Activated CD4-positive, CD25-positive, alpha-beta regulatory T cell treated with anti-CD3 and anti-CD28 coated beads, Interleukin-2, amount 50 U/mL, for 16 hours (primary cell): ENCODE measurements around the gene CYP4A22.
"Not testable (repeated sequence)": the region's sequence is repeated elsewhere in the genome, so short reads cannot be mapped to it uniquely, and the experiment has no call there.

ENCODE experiments used
- DNase-seq: peaks from one replicate; pipeline ENCODE4 v3.0.0-alpha.2; 2020; ENCODE audit warnings: low read depth, low spot score

CYP4A22 gene, protein sequence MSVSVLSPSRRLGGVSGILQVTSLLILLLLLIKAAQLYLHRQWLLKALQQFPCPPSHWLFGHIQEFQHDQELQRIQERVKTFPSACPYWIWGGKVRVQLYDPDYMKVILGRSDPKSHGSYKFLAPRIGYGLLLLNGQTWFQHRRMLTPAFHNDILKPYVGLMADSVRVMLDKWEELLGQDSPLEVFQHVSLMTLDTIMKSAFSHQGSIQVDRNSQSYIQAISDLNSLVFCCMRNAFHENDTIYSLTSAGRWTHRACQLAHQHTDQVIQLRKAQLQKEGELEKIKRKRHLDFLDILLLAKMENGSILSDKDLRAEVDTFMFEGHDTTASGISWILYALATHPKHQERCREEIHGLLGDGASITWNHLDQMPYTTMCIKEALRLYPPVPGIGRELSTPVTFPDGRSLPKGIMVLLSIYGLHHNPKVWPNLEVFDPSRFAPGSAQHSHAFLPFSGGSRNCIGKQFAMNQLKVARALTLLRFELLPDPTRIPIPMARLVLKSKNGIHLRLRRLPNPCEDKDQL

GRCh38 chr1:47137198-47137597, at the start of gene CYP4A22:
TSS of gene CYP4A22 (plus strand) at chr1:47137441. CDS start at chr1:47137486, 45 bp downstream.
- DNase-seq = no peak

DNA sequence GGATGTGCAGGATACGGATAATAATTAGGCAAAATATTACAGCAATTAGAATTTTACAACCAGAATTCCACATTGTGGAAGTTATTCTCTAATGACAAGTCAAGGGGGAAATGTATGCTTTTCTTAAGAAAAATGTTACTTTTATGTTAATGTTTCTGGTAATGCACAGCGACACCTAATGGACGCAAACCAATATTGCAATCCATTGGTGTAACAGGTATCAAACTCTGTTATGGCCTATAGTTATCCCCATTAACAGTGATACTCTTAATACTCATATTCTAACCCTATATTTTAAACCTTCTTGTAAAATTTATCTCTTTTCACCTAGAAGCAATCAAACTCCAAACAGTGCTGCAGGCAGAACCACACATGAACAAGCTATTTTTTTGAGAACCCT, 47.9 kb upstream of the CYP4A22 start:
- not testable (repeated sequence) for DNase-seq

DNA sequence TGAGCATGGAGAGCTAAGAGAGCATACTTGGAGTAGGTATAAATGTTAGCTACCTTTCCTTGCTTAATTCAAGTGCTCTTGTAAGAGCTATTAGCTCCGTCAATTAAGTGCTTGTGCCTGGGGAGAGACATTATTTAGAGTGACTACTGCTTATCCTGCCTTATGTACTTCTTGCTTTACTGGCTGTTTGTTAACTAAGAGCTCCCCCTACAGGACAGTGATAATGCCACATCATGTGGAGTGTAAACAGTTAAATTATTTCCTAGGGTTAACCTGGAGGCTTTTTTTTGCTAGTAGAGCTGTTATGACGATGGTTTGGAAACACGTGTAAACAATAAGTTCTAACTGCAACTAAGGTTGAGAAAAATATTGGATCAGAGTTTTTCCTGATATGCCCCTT, 45.8 kb upstream of the CYP4A22 start:
- not testable (repeated sequence) for DNase-seq

DNA sequence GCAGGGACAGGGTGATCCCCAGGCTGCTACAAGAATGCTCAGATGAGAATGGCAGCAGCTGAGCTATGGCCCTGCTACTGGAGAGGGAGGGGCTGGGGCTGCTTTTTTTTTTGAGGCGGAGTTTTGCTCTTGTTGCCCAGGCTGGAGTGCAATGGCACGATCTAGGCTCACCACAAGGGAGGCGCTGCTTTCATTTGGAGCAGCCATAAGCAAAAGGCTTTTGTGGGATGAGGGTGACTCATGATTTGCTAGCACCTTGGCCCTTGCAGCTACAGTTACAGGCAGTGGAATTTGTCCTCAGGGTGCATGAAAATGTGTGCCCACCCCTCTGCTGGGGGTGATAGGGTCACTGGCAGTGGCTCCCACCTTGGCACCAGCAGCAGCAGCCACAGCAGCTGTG, 32.4 kb upstream of the CYP4A22 start:
- no peak for DNase-seq

DNA sequence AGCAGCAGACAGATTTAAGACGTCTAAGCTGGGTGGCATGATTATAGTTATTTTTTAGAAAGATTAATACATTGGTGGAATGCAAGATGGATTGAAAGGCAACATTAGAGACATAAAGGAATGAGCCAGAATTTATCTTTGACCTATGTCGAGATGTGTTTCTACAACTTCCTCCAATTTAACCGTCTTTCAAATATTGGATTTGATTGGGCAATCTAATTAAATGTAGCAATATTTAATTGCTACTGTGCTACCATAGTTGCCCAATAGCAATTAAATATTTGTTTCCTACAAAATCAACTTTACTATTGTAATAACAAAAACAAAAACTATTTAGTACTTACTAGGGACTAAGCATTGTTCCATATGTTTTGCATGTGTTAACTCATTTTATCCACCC, 30.4 kb upstream of the CYP4A22 start:
- DNase-seq = no peak

DNA sequence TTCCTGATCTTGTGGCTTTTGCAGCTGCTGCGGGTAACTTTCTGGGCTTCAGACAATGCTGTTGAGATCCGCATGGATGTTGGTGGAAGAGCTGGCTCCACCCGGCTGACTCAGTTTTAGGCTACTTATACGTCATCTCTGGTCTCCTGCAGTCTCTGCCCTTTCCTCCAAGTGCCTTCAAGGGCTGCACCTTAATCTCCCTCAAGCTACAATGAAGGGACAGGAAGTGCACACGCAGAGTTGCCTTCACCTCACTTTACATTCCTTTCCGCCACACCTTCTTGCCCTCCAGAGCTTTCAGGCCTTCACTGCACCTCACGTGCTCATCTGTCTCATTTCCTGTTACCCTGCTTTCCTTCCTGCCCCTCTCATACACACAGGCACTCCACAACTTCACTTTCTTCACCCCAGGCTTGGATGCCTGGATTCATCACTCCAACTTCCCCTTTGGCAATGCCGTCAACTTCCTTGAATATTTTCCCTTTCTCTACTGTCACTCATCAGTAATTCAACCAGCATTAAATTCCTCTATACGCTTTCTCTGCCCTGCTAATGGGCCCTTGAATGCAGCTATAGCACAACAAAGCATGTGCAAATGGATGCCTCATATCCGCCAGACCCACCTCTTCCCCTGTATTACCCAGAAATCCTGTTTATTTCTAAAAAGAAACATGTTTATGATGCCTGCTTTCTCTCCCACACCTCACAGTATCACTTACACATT, 29.2 kb upstream of the CYP4A22 start:
- not testable (repeated sequence) for DNase-seq

- DNase-seq = not testable (repeated sequence)
These were observed 27.8 kb upstream of the CYP4A22 start for GRCh38 chr1:47109482-47109881.

- no peak for DNase-seq
These were observed 24.1 kb upstream of the CYP4A22 start for GRCh38 chr1:47113178-47113577.

DNA sequence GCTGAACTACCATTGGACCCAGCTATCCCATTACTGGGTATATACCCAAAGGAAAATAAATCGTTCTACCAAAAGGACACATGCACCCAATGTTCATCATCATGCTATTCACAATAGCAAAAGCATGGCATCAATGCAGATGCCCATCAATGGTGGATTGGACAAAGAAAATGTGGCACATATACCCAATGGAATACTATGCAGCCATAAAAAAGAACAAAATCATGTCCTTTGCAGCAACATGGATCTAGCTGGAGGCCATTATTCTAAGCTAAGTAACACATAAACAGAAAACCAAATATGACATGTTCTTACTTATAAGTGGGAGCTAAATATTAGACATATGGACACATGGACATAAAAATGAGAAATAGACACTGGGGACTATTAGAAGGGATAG, 16.2 kb upstream of the CYP4A22 start:
- DNase-seq = not testable (repeated sequence)

- not testable (repeated sequence) for DNase-seq
These were observed 12.4 kb upstream of the CYP4A22 start for GRCh38 chr1:47124834-47125233.

DNA sequence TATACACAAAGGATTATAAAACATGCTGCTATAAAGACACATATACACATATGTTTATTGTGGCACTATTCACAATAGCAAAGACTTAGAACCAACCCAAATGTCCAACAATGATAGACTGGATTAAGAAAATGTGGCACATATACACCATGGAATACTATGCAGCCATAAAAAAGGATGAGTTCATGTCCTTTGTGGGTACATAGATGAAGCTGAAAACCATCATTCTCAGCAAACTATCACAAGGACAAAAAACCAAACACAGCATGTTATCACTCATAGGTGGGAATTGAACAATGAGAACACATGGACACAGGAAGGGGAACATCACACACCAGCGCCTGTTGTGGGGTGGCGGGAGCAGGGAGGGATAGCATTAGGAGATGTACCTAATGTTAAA, 10.2 kb upstream of the CYP4A22 start:
- not testable (repeated sequence) for DNase-seq

DNA sequence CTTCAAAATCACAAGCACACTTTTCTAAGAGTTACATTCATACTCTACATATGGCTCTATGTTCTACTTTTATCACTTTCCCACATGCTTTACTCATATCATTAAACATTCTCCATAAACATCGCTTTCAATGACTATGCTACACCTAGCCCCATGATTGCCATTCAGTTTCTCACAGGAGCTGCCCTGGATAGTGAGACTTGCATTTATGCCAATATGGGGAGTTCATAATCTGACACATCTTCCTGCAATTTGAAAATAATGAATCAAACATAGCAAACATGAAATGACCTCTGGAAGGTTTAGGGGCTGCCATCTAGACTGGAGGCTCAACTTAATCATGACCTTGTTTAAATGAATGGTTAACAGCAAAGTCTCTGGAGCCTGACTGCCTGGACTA, 9.0 kb upstream of the CYP4A22 start:
- no peak for DNase-seq

DNA sequence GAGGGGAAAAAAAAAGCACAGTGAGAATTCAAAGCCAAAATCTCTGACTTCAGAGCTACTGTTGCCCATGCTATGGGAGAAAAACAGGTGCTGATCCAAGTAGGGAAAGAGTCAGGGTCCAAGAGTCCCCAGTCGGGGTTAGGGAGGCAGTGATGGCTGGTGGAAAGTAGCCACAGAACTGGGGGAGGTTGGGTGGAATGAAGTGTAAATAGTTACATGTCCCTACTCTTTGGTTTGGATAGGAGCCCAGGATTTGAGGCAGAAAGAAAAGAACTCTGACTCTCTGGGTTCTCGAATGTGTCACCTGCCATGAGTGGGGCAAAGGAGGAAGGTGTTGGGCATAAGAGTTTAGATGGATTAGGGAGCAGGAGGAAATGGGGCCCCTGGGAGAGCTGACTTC, 8.4 kb upstream of the CYP4A22 start:
- not testable (repeated sequence) for DNase-seq

DNA sequence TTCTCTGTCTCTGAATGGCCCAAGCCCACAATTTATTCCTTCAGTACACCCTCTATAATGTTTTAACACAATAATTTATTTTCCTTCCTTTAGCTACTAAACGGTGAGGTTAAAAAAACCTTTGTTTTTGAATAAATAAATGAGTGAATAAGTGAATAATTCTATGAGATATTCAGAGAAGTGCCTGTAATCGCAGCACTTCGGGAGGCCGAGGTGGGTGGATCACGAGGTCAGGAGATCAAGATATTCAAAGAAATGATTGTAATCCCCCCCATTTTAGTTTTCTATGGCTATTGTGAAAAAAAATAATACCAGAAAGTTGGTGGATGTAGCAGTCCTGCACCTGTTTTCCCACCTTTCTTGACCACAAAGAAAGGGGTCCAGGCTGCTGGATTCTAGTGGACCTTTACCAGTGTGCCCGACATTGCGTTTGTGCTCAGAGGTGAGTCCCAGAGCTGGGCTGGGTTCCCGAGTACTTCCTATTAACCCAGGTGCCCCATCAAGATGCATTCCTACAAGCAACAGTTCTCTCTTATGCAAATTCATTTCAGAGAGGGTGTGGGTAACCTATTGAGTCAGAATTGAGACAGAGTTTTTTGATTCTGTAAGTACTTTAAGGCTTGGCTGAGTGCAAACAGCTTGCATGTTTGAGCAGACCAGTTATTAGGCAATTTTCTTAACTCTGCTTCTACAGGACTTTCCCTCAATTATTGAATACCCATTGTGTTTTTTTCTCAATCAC, 7.6 kb upstream of the CYP4A22 start:
- DNase-seq = not testable (repeated sequence)

- not testable (repeated sequence) for DNase-seq
These were observed 4.6 kb upstream of the CYP4A22 start for GRCh38 chr1:47132665-47133064.

- no peak for DNase-seq
These were observed 829 bp downstream of the CYP4A22 start for GRCh38 chr1:47137925-47138615.

DNA sequence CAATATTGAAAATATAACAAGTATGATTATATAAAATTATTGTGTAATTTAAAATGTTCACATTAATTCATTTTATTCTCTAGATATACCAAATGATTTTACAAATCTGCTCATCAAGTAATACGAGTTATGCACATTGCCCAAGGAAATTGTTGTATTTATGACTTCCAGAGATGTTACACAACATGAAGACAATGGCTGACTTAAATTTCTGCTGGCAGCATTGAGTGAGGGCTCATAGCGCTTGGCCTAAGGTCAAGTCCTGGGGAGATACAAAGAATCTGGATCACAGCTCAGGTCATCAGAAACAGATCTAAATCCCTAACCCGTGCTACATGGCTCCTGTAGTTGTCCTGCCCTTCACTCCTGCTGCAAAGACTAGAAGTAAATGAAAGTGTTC, 3.1 kb downstream of the CYP4A22 start:
- not testable (repeated sequence) for DNase-seq

DNA sequence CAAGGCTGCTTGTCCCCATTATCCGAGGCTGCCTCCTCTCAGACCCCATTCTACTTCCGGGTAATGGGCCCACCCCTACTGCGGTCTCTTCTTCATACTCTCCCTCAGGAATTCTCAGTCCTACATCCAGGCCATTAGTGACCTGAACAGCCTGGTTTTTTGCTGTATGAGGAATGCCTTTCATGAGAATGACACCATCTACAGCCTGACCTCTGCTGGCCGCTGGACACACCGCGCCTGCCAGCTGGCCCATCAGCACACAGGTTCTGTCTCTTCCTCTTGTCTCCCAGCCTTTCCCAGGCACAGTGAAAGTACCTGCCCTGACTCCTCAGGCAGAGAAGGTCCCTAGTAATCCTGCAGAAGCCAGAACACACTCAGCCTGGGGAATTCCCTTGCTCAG, 6.4 kb downstream of the CYP4A22 start:
- DNase-seq = not testable (repeated sequence)

DNA sequence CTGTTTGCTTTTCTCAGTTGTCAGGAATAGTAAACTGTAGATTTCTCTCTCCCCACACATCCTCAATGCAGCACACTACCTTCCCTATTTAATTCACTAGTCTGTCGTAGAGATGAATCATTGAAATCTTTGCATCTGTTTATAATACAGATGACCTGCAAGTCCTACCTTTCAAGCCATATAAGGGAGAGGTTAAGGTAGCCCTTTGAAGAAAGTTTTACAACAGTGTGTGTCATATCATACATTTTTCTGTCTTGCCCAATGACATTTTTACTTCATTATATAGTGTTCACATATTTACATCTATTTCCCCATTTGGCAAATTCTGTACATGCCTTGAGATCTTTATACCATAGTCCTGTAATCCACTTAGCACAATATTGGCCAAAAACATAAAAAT, 9.3 kb downstream of the CYP4A22 start:
- not testable (repeated sequence) for DNase-seq

- no peak for DNase-seq
These were observed 10.0 kb downstream of the CYP4A22 start for GRCh38 chr1:47147047-47147785.

DNA sequence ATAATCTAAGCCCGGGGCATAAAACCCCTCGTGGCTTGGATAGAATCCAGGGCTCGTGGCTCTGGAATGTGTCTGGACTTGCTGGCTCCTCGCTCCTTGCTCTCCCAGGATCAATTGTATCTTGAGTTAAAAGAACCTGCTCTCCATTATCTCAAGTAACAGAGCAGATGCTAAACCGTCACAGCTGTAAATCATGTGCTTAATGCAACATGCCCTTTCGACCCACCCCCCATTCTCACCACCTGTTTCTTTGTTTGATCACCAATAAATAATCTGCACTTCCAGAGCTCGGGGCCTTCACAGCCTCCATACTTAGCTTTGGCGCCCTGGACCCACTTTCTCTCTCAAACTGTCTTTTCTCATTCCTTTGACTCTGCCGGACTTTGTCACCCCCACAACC, 11.9 kb downstream of the CYP4A22 start:
- not testable (repeated sequence) for DNase-seq
